GM23338 (cell line): ENCODE measurements around the gene ETV4. TPM values are rescaled to one million over a fixed set of nuclear protein-coding genes. Genes with fewer than 3 reads are reported as not detected.

ENCODE experiments used
- ATAC-seq: fragments of 200-7000 bp; cut with Tn5 transposase; 3 replicates; pipeline ENCODE4 v1.9.1; 2020
- DNase-seq: peaks from one replicate; pipeline ENCODE4 v3.0.0-alpha.2; 2015; ENCODE audit warnings: low spot score
- H2AFZ ChIP-seq: fragments of 200-600 bp; sonication (generic); 2 replicates; pipeline ENCODE4 v1.8.0; 2016; ENCODE audit warnings: antibody characterized with exemption, mild to moderate bottlenecking, moderate library complexity
- H3F3A ChIP-seq: fragments of 200-600 bp; sonication (generic); replicated peaks from 2 replicates; pipeline ENCODE4 v1.8.0; 2017; ENCODE audit warnings: antibody characterized with exemption, mixed run types, low read depth
- H3K27ac ChIP-seq: fragments of 200-600 bp; sonication (generic); 2 replicates; pipeline ENCODE4 v1.6.1; 2016; ENCODE audit warnings: low read depth
- H3K27me3 ChIP-seq: fragments of 200-600 bp; sonication (generic); 2 replicates; pipeline ENCODE4 v1.8.0; 2016; ENCODE audit warnings: mild to moderate bottlenecking, mixed run types, moderate library complexity; ENCODE audit not compliant: insufficient read depth
- H3K36me3 ChIP-seq: fragments of 200-600 bp; sonication (generic); 2 replicates; pipeline ENCODE4 v1.8.0; 2016; ENCODE audit warnings: mild to moderate bottlenecking; ENCODE audit not compliant: insufficient read depth
- H3K4me1 ChIP-seq: fragments of 200-600 bp; sonication (generic); 2 replicates; pipeline ENCODE4 v1.8.0; 2016; ENCODE audit warnings: mild to moderate bottlenecking, moderate library complexity; ENCODE audit not compliant: insufficient read depth
- H3K4me2 ChIP-seq: fragments of 200-600 bp; sonication (generic); 2 replicates; pipeline ENCODE4 v1.7.1; 2017; ENCODE audit warnings: mixed run types
- H3K4me3 ChIP-seq: fragments of 200-600 bp; sonication (generic); 2 replicates; pipeline ENCODE4 v1.6.1; 2016; ENCODE audit warnings: mixed run types
- H3K79me2 ChIP-seq: fragments of 200-600 bp; sonication (generic); replicated peaks from 2 replicates; pipeline ENCODE4 v1.8.0; 2017; ENCODE audit warnings: mild to moderate bottlenecking; ENCODE audit not compliant: insufficient read depth
- H3K9me2 ChIP-seq: fragments of 200-600 bp; sonication (generic); 2 replicates; pipeline ENCODE4 v1.8.0; 2017; ENCODE audit not compliant: insufficient read depth
- H4K20me1 ChIP-seq: fragments of 200-600 bp; sonication (generic); replicated peaks from 2 replicates; pipeline ENCODE4 v1.8.0; 2017; ENCODE audit warnings: mild to moderate bottlenecking; ENCODE audit not compliant: insufficient read depth
- H3K27ac Mint-ChIP-seq: 2 replicates; pipeline ENCODE4 v1.8.0; 2020; ENCODE audit warnings: inconsistent platforms, mild to moderate bottlenecking, moderate library complexity, mixed read lengths
- H3K27me3 Mint-ChIP-seq: 3 replicates; pipeline ENCODE4 v1.8.0; 2022; ENCODE audit warnings: low read depth, mild to moderate bottlenecking, moderate library complexity, mixed read lengths, inconsistent platforms; ENCODE audit not compliant: insufficient read depth, poor library complexity
- H3K36me3 Mint-ChIP-seq: 3 replicates; pipeline ENCODE4 v1.8.0; 2021; ENCODE audit warnings: low read depth, mild to moderate bottlenecking, inconsistent platforms, moderate library complexity, mixed read lengths
- H3K4me1 Mint-ChIP-seq: 3 replicates; pipeline ENCODE4 v1.8.0; 2020; ENCODE audit warnings: mild to moderate bottlenecking, inconsistent platforms, mixed read lengths
- H3K4me3 Mint-ChIP-seq: 3 replicates; pipeline ENCODE4 v1.8.0; 2021; ENCODE audit warnings: moderate library complexity, mild to moderate bottlenecking, inconsistent platforms, mixed read lengths
- H3K9me3 Mint-ChIP-seq: 3 replicates; pipeline ENCODE4 v1.8.0; 2020; ENCODE audit warnings: moderate library complexity, mild to moderate bottlenecking, inconsistent platforms, mixed read lengths
- CREB1 ChIP-seq: fragments of 250-450 bp; sonication (Bioruptor Pico); IDR thresholded peaks from 2 replicates; pipeline ENCODE4 v1.5.0; 2020; ENCODE audit warnings: low read depth, mild to moderate bottlenecking, moderate library complexity
- CTCF ChIP-seq, 2 experiments: fragments of 200-600 bp in 1 of 2; sonication (generic) in 1 of 2; conservative IDR thresholded peaks; 2 replicates each; pipeline versions ENCODE4 v1.5.1 to v1.6.1; 2016 to 2017; ENCODE audit warnings: antibody characterized with exemption in 2 of 2, low read depth in 2 of 2, mild to moderate bottlenecking in 2 of 2, moderate library complexity in 1 of 2
- EZH2 ChIP-seq: fragments of 200-600 bp; sonication (generic); IDR thresholded peaks from one replicate; pipeline ENCODE4 v1.8.0; 2017; ENCODE audit warnings: antibody characterized with exemption, mild to moderate bottlenecking, low read depth; ENCODE audit not compliant: unreplicated experiment
- EZH2phosphoT487 ChIP-seq: fragments of 200-600 bp; sonication (generic); IDR thresholded peaks from one replicate; pipeline ENCODE4 v1.8.1; 2018; ENCODE audit warnings: antibody characterized with exemption; ENCODE audit not compliant: unreplicated experiment
- JUNB ChIP-seq: IDR thresholded peaks from one replicate; pipeline ENCODE4 v1.6.1; 2016; ENCODE audit warnings: antibody characterized with exemption; ENCODE audit not compliant: unreplicated experiment
- NANOG ChIP-seq: IDR thresholded peaks from 2 replicates; pipeline ENCODE4 v1.6.1; 2016; ENCODE audit warnings: antibody characterized with exemption, borderline replicate concordance
- POLR2AphosphoS5 ChIP-seq: IDR thresholded peaks from 2 replicates; pipeline ENCODE4 v1.6.1; 2016; ENCODE audit warnings: antibody characterized with exemption, low read depth
- STAT1 ChIP-seq: IDR thresholded peaks from one replicate; pipeline ENCODE4 v1.6.1; 2016; ENCODE audit warnings: antibody characterized with exemption; ENCODE audit not compliant: unreplicated experiment
- ZNF114 ChIP-seq: fragments of 250-450 bp; sonication (Bioruptor Pico); IDR thresholded peaks from 2 replicates; pipeline ENCODE4 v1.5.0; 2020; ENCODE audit warnings: mild to moderate bottlenecking, moderate library complexity
- ZNF331 ChIP-seq: fragments of 250-450 bp; sonication (Bioruptor Pico); IDR thresholded peaks from 2 replicates; pipeline ENCODE4 v1.5.0; 2020; ENCODE audit warnings: low read depth, mild to moderate bottlenecking, moderate library complexity
- ZNF462 ChIP-seq: fragments of 250-450 bp; sonication (Bioruptor Pico); IDR thresholded peaks from 2 replicates; pipeline ENCODE4 v1.5.0; 2020; ENCODE audit warnings: mild to moderate bottlenecking, moderate library complexity
- polyA plus RNA-seq: library from polyadenylated mRNA; unstranded; fragments of >200 nt; fragmentation: Nextera tagmentation; extraction: Ambion mirVana; gene quantifications from 2 replicates; pipeline ENCODE4 v1.2.1, GENCODE V29; 2016
- total RNA-seq: library from RNA; depleted of rRNA; stranded (reverse); fragments of >200 nt; shearing (Covaris generic); gene quantifications from 2 replicates; pipeline ENCODE4 v1.2.3, GENCODE V29; 2014
- TF ChIP-seq, protein P1 (sequence below): IDR thresholded peaks from one replicate; pipeline ENCODE4 v1.6.1; 2018; ENCODE audit warnings: antibody characterized with exemption; ENCODE audit not compliant: unreplicated experiment
- TF ChIP-seq, protein P2 (sequence below): IDR thresholded peaks from 2 replicates; pipeline ENCODE4 v1.6.1; 2016; ENCODE audit warnings: antibody characterized with exemption

ETV4 gene
- total and polyA plus RNA-seq, 2 experiments from 2014 or later: 97.2 to 149 TPM

DNA sequence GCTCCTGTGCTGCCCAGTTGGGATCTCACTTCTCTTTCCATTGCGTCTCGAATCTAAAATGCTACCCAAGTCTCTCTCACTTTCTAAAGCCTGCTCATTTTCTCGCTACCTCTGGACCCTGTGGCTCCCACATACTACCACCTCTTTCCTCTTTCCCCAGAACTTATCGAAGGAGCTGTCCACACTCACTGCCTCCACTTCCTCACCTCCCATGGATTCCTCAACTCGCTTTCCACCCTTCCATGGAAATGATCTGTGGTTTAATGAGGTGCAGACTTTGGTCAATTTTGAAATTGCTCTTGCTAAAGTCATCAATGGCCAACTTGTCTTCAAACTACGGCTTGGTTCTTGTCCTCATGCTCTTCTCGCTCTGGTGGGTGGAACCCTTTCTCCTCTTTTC is 37.2 kb upstream of the ETV4 start:
- H3K4me1 Mint-ChIP-seq: peaks cover 17% of the 10 kb centered on the region
- H3K4me2 ChIP-seq: no peak overlapping the region
- no peaks in the 10 kb centered on the region for H3K9me2 ChIP-seq
- no peaks in the 10 kb centered on the region for H4K20me1 ChIP-seq
- peaks cover 9% of the 10 kb centered on the region for H3K27me3 Mint-ChIP-seq
- H3K27ac Mint-ChIP-seq: no peak overlapping the region
- peaks cover 13% of the 10 kb centered on the region for H3K4me1 ChIP-seq
- H3K79me2 ChIP-seq: no peaks in the 10 kb centered on the region
- no peak overlapping the region for H3K4me3 Mint-ChIP-seq
- H3K9me3 Mint-ChIP-seq: no peaks in the 10 kb centered on the region; the same call in 2 of the 3 replicates
- no peaks in the 10 kb centered on the region for H3K36me3 ChIP-seq
- H3K27ac ChIP-seq: no peak overlapping the region
- DNase-seq (no peak), ATAC-seq (no peak)
- no peak overlapping the region for H2AFZ ChIP-seq
- H3K27me3 ChIP-seq: no peaks in the 10 kb centered on the region
- no peak overlapping the region for H3K4me3 ChIP-seq
- H3F3A ChIP-seq: no peaks in the 10 kb centered on the region
- no peak for TF ChIP-seq STAT1
- no peak for TF ChIP-seq NANOG
- TF ChIP-seq, protein P1, sequence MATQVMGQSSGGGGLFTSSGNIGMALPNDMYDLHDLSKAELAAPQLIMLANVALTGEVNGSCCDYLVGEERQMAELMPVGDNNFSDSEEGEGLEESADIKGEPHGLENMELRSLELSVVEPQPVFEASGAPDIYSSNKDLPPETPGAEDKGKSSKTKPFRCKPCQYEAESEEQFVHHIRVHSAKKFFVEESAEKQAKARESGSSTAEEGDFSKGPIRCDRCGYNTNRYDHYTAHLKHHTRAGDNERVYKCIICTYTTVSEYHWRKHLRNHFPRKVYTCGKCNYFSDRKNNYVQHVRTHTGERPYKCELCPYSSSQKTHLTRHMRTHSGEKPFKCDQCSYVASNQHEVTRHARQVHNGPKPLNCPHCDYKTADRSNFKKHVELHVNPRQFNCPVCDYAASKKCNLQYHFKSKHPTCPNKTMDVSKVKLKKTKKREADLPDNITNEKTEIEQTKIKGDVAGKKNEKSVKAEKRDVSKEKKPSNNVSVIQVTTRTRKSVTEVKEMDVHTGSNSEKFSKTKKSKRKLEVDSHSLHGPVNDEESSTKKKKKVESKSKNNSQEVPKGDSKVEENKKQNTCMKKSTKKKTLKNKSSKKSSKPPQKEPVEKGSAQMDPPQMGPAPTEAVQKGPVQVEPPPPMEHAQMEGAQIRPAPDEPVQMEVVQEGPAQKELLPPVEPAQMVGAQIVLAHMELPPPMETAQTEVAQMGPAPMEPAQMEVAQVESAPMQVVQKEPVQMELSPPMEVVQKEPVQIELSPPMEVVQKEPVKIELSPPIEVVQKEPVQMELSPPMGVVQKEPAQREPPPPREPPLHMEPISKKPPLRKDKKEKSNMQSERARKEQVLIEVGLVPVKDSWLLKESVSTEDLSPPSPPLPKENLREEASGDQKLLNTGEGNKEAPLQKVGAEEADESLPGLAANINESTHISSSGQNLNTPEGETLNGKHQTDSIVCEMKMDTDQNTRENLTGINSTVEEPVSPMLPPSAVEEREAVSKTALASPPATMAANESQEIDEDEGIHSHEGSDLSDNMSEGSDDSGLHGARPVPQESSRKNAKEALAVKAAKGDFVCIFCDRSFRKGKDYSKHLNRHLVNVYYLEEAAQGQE: no peak
- TF ChIP-seq POLR2AphosphoS5: no peak
- TF ChIP-seq ZNF462: no peak
- TF ChIP-seq, protein P2, sequence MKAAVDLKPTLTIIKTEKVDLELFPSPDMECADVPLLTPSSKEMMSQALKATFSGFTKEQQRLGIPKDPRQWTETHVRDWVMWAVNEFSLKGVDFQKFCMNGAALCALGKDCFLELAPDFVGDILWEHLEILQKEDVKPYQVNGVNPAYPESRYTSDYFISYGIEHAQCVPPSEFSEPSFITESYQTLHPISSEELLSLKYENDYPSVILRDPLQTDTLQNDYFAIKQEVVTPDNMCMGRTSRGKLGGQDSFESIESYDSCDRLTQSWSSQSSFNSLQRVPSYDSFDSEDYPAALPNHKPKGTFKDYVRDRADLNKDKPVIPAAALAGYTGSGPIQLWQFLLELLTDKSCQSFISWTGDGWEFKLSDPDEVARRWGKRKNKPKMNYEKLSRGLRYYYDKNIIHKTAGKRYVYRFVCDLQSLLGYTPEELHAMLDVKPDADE: no peak
- no peak for TF ChIP-seq EZH2
- TF ChIP-seq ZNF331: no peak
- TF ChIP-seq ZNF114 (CRISPR knock-in tag): no peak
- TF ChIP-seq CTCF (conservative IDR thresholded peaks at IDR 0.05; ENCODE audit: low read depth in 2 of 2): no peak
- no peak for TF ChIP-seq CREB1 (CRISPR knock-in tag)
- no peak for TF ChIP-seq EZH2phosphoT487
- TF ChIP-seq JUNB: no peak
- H3K36me3 Mint-ChIP-seq: no peaks in the 10 kb centered on the region
